Caco-2 (cell line): ENCODE measurements around the gene ICA1. TPM values are rescaled to one million over a fixed set of nuclear protein-coding genes. Genes with fewer than 3 reads are reported as not detected.

Source experiments
- BruUV-seq: library from RNA; stranded (reverse); fragments of 400-500 nt; replicated peaks from 2 replicates; lab custom pipeline; 2021; lab: Mats Ljungman, UMichigan
- CTCF ChIA-PET: fragments of 300-600 bp; sonication (Branson Sonifier 250); formaldehyde crosslinking; loops from one replicate; lab custom pipeline; 2022; ENCODE audit warnings: antibody characterized with exemption; lab: Charles Lee
- POLR2A ChIA-PET: fragments of 300-600 bp; sonication (Branson Sonifier 250); formaldehyde crosslinking; loops from one replicate; lab custom pipeline; 2022; ENCODE audit warnings: antibody characterized with exemption; lab: Charles Lee
- DNase-seq, 2 experiments: peaks; one replicate each; pipeline versions ENCODE4 v3.0.0 to v3.0.0-alpha.2; 2020 to 2022
- H3K27me3 ChIP-seq: replicated peaks from 2 replicates; pipeline ENCODE4 v1.6.0; 2011; ENCODE audit warnings: low read length; ENCODE audit not compliant: control insufficient read depth, insufficient read depth
- H3K36me3 ChIP-seq: 2 replicates; pipeline ENCODE4 v1.5.1; 2011; ENCODE audit warnings: low read length; ENCODE audit not compliant: control insufficient read depth, insufficient read depth
- H3K4me1 ChIP-seq: fragments of 250-450 bp; sonication (Bioruptor Pico); 2 replicates; pipeline ENCODE4 v1.5.1; 2020; ENCODE audit warnings: mild to moderate bottlenecking
- H3K4me3 ChIP-seq: 2 replicates; pipeline ENCODE4 v1.5.1; 2011; ENCODE audit warnings: low read depth, mild to moderate bottlenecking, control low read depth, low read length
- H3K9me3 ChIP-seq: fragments of 250-450 bp; sonication (Bioruptor Pico); 2 replicates; pipeline ENCODE4 v1.5.1; 2020; ENCODE audit warnings: mild to moderate bottlenecking, moderate library complexity
- H3K27ac Mint-ChIP-seq: one replicate; pipeline ENCODE4 v1.8.0; 2022; ENCODE audit warnings: mixed read lengths; ENCODE audit not compliant: unreplicated experiment
- H3K27me3 Mint-ChIP-seq: one replicate; pipeline ENCODE4 v1.8.0; 2022; ENCODE audit warnings: mixed read lengths; ENCODE audit not compliant: insufficient read depth, unreplicated experiment
- H3K36me3 Mint-ChIP-seq: one replicate; pipeline ENCODE4 v1.8.0; 2022; ENCODE audit warnings: mild to moderate bottlenecking, mixed read lengths; ENCODE audit not compliant: insufficient read depth, unreplicated experiment
- H3K4me1 Mint-ChIP-seq: one replicate; pipeline ENCODE4 v1.8.0; 2022; ENCODE audit warnings: low read depth, mixed read lengths; ENCODE audit not compliant: unreplicated experiment
- H3K4me3 Mint-ChIP-seq: one replicate; pipeline ENCODE4 v1.8.0; 2022; ENCODE audit warnings: mild to moderate bottlenecking, moderate library complexity, mixed read lengths; ENCODE audit not compliant: unreplicated experiment
- H3K9me3 Mint-ChIP-seq: one replicate; pipeline ENCODE4 v1.8.0; 2022; ENCODE audit warnings: mixed read lengths; ENCODE audit not compliant: unreplicated experiment
- intact Hi-C: fragments of 100-400 bp; cut with micrococcal nuclease; formaldehyde crosslinking; loops from one replicate; pipeline ENCODE4 v1.10.0; 2022; ENCODE audit not compliant: unreplicated experiment
- total RNA-seq: library from RNA; stranded (reverse); gene quantifications from 2 replicates; pipeline ENCODE4 v1.2.3, GENCODE V29; 2022
- TF ChIP-seq, protein P1 (sequence below), 2 experiments: fragments of 200-600 bp in 1 of 2; IDR thresholded peaks; 1 replicate in 1 of 2; 2 replicates in 1 of 2; pipeline versions ENCODE4 v1.5.1 to v1.8.0; 2011 to 2022; ENCODE audit warnings: antibody characterized with exemption in 1 of 2, control low read depth in 1 of 2, inconsistent platforms in 1 of 2, low read depth in 1 of 2, low read length in 1 of 2, mild to moderate bottlenecking in 1 of 2, moderate library complexity in 1 of 2; ENCODE audit not compliant: insufficient read depth in 1 of 2, severe bottlenecking in 1 of 2, unreplicated experiment in 1 of 2

The ICA1 gene
- total RNA-seq, 1 experiment from 2014 or later, result 34.2 TPM

DNA sequence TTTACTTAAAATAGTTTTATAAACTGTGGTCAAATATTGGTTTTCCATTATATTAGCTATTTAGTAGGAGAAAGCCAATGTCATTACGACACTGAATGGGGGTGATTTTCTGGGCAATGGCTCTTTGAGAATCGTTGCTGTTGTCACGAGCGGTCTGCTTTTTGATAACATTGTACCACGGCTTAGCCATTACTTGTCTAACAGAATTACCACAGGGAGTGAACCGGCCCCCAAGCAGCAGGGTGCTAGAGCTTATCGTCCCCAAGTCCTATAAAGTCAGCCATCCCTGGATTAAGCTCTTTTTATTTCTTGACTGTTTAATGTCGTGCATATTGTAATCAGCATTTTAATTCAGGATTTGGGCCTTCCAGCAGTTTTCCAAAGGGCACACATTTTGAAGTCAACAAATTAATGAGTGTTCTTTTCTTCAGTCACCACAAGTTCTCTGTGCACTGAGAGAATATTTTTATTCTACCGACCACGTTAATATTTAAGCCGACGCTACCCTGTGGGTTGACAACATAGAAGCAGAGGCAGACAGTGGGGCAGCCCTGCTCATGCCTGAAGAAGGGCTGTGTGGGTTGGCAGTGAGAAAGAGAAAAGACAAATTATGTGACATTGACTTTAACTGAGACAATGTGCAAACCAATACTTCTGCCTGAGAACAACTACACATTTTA, 125.8 kb downstream of the ICA1 start:
- Mint-ChIP-seq H3K36me3 (no peaks in the 10 kb centered on the region), H3K9me3 (no peaks in the 10 kb centered on the region), H3K27ac (no peak overlapping the region), H3K27me3 (no peaks in the 10 kb centered on the region), H3K4me3 (no peak overlapping the region), H3K4me1 (no peaks in the 10 kb centered on the region)
- intact Hi-C loops, result no loop called here
- TF ChIP-seq, protein P1, sequence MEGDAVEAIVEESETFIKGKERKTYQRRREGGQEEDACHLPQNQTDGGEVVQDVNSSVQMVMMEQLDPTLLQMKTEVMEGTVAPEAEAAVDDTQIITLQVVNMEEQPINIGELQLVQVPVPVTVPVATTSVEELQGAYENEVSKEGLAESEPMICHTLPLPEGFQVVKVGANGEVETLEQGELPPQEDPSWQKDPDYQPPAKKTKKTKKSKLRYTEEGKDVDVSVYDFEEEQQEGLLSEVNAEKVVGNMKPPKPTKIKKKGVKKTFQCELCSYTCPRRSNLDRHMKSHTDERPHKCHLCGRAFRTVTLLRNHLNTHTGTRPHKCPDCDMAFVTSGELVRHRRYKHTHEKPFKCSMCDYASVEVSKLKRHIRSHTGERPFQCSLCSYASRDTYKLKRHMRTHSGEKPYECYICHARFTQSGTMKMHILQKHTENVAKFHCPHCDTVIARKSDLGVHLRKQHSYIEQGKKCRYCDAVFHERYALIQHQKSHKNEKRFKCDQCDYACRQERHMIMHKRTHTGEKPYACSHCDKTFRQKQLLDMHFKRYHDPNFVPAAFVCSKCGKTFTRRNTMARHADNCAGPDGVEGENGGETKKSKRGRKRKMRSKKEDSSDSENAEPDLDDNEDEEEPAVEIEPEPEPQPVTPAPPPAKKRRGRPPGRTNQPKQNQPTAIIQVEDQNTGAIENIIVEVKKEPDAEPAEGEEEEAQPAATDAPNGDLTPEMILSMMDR (IDR thresholded peaks at IDR 0.05; ENCODE audit: insufficient read depth in 1 of 2, low read depth in 1 of 2, low read length in 1 of 2, severe bottlenecking in 1 of 2, unreplicated experiment in 1 of 2), result no peak
- no peaks in the 10 kb centered on the region for H3K4me1 ChIP-seq
- no peak for DNase-seq
- CTCF ChIA-PET, result no interaction called here
- no TSS peak for BruUV-seq
- H3K27me3 ChIP-seq, result no peaks in the 10 kb centered on the region
- H3K9me3 ChIP-seq, result no peaks in the 10 kb centered on the region
- no peak overlapping the region for H3K4me3 ChIP-seq
- H3K36me3 ChIP-seq, result no peaks in the 10 kb centered on the region
- POLR2A ChIA-PET, result no interaction called here

DNA sequence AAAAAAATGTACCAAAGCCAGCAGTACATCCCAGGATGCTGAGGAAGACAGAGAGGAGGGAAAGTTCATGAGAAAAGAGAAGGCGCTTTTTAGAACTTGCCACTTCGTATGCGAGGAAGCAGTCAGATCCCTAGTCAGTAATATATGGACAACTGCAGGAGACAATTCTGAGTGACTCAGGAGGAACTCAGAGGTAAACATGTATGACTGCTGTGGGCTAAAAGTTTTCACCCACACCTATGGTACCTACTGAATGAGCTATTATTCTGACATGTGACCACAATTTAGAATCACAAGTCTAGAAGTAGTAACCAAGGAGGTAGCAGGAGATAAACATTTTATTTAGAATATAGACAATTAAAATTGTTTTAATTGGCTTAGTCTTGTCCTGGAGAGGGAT, 126.5 kb downstream of the ICA1 start:
- no peaks in the 10 kb centered on the region for H3K4me1 ChIP-seq
- H3K36me3 ChIP-seq, result no peaks in the 10 kb centered on the region
- no peak overlapping the region for H3K4me3 Mint-ChIP-seq
- ChIA-PET CTCF (no interaction called here), POLR2A (no interaction called here)
- H3K27ac Mint-ChIP-seq, result no peak overlapping the region
- no peak overlapping the region for H3K4me3 ChIP-seq
- H3K36me3 Mint-ChIP-seq, result no peaks in the 10 kb centered on the region
- no peaks in the 10 kb centered on the region for H3K9me3 Mint-ChIP-seq
- intact Hi-C loops, result no loop called here
- H3K4me1 Mint-ChIP-seq, result no peaks in the 10 kb centered on the region
- no peaks in the 10 kb centered on the region for H3K9me3 ChIP-seq
- TF ChIP-seq, protein P1 (IDR thresholded peaks at IDR 0.05; ENCODE audit: insufficient read depth in 1 of 2, low read depth in 1 of 2, low read length in 1 of 2, severe bottlenecking in 1 of 2, unreplicated experiment in 1 of 2), result no peak
- DNase-seq, result no peak
- no TSS peak for BruUV-seq
- no peaks in the 10 kb centered on the region for H3K27me3 Mint-ChIP-seq
- H3K27me3 ChIP-seq, result no peaks in the 10 kb centered on the region

DNA sequence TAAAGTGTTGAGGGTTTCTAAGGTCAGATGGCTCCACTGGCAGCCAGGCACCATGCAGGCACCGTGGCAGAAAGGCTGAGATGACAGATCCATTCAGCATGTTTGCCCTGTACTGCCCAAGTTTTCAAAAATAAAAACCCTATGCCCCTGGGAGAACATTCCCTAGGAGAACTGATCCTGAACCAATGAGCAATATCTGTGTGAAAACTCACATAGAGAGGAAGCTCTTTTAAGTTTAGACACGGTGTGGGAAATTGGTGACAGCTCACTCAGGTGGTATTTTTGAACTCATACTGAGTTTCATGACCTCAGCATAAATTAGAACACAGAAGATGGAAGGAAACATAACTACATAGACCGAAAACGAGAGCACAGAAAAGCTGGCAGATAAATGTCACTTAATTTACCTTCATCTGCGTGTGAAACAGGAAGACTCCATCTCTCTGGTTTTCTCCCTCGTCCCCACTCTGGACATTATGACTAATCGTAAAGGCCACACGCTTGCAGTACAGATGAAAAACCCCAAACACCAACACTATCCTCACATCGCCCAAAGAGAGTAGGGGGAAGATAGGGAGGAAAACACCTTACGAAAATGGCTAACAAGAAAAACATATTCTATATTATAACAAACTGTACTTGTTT, 127.8 kb downstream of the ICA1 start:
- no peak overlapping the region for H3K4me3 ChIP-seq
- no peaks in the 10 kb centered on the region for H3K9me3 ChIP-seq
- no TSS peak for BruUV-seq
- no peak overlapping the region for H3K4me3 Mint-ChIP-seq
- H3K4me1 Mint-ChIP-seq, result no peaks in the 10 kb centered on the region
- ChIA-PET CTCF (no interaction called here), POLR2A (no interaction called here)
- intact Hi-C loops, result no loop called here
- no peak overlapping the region for H3K27ac Mint-ChIP-seq
- no peak for DNase-seq
- TF ChIP-seq, protein P1 (IDR thresholded peaks at IDR 0.05; ENCODE audit: insufficient read depth in 1 of 2, low read depth in 1 of 2, low read length in 1 of 2, severe bottlenecking in 1 of 2, unreplicated experiment in 1 of 2), result no peak
- no peaks in the 10 kb centered on the region for H3K36me3 ChIP-seq
- H3K27me3 Mint-ChIP-seq, result no peaks in the 10 kb centered on the region
- H3K27me3 ChIP-seq, result no peaks in the 10 kb centered on the region
- H3K4me1 ChIP-seq, result no peaks in the 10 kb centered on the region
- no peaks in the 10 kb centered on the region for H3K9me3 Mint-ChIP-seq
- H3K36me3 Mint-ChIP-seq, result no peaks in the 10 kb centered on the region
